Stimulated activated CD4-positive, alpha-beta T cell treated with anti-CD3 and anti-CD28 coated beads, Interleukin-15, amount 100 ng/mL, for 48 hours (primary cell): Measurements from ENCODE around the gene TAMM41.
"Not testable (repeated sequence)": the region's sequence is repeated elsewhere in the genome, so short reads cannot be mapped to it uniquely, and the experiment has no call there.

Experiments
- DNase-seq, 2 donors: peaks; one replicate each; pipeline ENCODE4 v3.0.0-alpha.2; 2020; ENCODE audit warnings: low read depth in 2 of 2

TAMM41 gene

GRCh38 chr3:11769704-11770476, 76.8 kb downstream of the TAMM41 start:
- no peak for DNase-seq

DNA sequence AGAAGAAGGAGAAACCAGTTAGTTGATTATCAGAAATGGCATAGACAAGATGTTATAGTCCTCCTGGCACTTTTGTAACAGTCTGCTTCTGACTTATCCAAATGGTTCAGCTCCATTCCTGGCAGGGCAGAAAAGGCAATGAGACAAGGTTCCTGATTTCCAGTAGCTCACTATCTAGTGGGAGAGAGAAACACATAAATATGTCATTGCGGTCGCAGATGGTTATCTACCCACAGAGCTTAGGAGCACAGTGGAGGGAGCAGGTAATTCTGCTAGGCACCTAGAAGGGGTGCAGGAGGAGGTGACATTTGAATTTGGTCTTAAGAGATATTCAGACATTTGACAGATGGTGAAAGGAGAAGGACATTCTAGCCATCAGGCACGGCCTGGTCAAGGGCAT, 78.1 kb downstream of the TAMM41 start:
- DNase-seq: no peak

DNA sequence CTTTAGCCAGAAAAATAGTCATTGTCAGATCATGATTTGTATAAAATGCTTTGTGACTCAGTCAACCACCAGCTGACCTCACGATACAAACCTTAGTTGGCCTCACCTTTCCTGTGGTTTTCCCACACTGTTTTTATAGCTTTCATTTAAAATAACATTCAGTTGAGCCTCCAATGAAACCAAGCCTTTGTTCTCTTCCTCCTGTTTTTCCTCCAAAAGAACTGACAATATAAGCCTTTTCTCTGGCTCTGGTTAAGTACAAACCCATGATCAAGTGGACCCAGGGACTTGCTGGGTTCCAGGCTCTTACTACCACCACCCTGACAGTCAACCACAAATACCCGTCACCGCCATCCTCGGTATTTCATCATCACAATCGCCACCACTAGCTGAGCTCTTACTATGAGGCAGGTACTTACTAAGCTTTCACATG, 81.7 kb downstream of the TAMM41 start:
- peak; percentile 30 to 40 for DNase-seq

DNA sequence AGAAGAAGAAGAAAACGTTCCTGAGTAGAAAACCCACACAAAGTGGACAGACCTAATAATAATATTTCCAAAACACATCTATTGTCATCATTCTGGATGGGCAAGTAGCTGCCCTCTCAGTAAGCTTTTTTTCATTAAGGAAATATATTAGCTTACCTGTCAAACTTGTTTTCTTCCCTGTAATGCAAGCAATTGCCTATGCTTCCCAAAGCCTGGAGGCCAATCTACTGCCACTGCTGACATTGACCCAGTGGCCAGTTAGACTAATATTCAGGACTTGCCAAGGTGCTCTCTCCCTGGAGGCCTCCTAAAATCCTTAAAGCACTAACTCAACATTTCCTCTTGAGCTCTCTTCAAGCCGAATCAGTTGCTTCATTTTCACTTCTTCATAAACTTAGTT, 86.7 kb downstream of the TAMM41 start:
- no peak for DNase-seq

DNA sequence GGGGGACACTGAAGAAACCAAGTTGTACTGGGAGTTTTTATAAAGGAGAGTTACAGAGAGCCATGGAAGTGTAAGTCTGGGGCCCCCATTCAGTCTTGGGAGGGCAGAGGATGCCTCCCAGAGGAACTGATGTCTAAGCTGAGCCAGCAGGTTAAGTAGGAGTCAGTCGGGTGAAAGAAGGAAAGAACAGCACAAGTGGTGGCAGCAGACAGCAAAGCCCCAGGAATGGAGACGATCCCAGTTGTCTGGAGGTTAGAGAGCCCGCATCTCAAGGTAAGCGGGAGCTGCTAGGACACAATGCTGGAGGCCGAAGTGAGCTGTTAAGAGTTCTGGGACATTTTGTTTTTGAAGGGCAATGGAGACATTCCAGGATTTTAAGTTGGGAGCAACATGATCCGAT, 88.8 kb downstream of the TAMM41 start:
- DNase-seq: no peak

GRCh38 chr3:11757441-11757875, 89.2 kb downstream of the TAMM41 start:
- no peak for DNase-seq

GRCh38 chr3:11755276-11755675, 91.4 kb downstream of the TAMM41 start:
- DNase-seq: no peak

GRCh38 chr3:11752254-11752653, 94.4 kb downstream of the TAMM41 start:
- not testable (repeated sequence) for DNase-seq

DNA sequence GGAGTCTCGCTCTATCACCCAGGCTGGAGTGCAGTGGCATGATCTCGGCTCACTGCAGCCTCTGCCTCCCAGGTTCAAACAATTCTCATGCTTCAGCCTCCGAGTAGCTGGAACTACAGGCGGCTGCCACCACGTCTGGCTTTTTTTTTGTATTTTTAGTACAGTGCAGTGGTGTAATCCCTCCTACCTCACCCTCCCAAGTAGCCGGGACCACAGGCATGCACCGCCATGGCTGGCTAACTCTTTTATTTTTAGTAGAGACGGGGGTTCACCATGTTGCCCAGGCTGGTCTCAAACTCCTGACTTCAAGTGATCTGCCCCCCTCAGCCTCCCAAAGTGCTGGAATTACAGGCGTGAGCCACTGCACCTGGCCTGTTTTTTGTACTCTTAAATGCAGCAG, 98.4 kb downstream of the TAMM41 start:
- DNase-seq: not testable (repeated sequence)
